Measurements from ENCODE around the gene USP24. TPM values are rescaled to one million over a fixed set of nuclear protein-coding genes. Genes with fewer than 3 reads are reported as not detected.

Gene USP24
- total RNA-seq, 1 experiment from 2014 or later = 35.3 TPM

DNA sequence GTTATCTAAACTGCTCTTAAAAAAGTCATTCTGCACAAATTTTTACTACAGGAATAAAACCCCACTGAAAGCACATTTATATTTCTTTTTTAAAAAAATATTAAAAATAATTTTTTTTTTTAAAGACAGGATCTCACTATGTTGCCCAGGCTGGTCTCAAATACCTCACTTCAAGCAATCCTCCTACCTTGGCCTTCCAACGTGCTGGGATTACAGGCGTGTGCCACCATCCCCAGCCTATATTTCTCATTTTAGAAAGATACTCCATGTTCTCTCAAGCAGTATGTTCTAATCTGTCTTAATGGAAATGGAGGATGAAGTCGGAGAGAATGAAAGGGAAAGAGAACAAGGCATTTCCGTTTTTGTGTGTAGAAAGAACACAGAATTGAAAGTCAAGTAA lies 17.1 kb downstream of the USP24 start:
- no peaks in the 10 kb centered on the region; the same call in 1 of the 2 replicates for H3K4me1 ChIP-seq (ENCODE audit: insufficient read depth, low read length)
- TF ChIP-seq, protein P1, sequence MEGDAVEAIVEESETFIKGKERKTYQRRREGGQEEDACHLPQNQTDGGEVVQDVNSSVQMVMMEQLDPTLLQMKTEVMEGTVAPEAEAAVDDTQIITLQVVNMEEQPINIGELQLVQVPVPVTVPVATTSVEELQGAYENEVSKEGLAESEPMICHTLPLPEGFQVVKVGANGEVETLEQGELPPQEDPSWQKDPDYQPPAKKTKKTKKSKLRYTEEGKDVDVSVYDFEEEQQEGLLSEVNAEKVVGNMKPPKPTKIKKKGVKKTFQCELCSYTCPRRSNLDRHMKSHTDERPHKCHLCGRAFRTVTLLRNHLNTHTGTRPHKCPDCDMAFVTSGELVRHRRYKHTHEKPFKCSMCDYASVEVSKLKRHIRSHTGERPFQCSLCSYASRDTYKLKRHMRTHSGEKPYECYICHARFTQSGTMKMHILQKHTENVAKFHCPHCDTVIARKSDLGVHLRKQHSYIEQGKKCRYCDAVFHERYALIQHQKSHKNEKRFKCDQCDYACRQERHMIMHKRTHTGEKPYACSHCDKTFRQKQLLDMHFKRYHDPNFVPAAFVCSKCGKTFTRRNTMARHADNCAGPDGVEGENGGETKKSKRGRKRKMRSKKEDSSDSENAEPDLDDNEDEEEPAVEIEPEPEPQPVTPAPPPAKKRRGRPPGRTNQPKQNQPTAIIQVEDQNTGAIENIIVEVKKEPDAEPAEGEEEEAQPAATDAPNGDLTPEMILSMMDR (conservative IDR thresholded peaks at IDR 0.05) = no peak
- no peak overlapping the region for H4K5ac ChIP-seq (ENCODE audit: insufficient read length, low read depth, low read length)
- H4K20me1 ChIP-seq (ENCODE audit: control insufficient read depth, insufficient read depth, insufficient read length) = no peaks in the 10 kb centered on the region
- Mint-ChIP-seq H3K9me3 (peaks cover 5 to 8% of the 10 kb centered on the region in 2 experiments; a peak in 4 of 5 replicates), H3K27me3 (ENCODE audit: low read depth) (no peaks in the 10 kb centered on the region), H3K36me3 (ENCODE audit: insufficient read depth in 1 of 3, low read depth in 3 of 3) (peaks cover 12 to 24% (median 17%) of the 10 kb centered on the region in 3 experiments), H3K4me1 (peaks cover 19 to 20% of the 10 kb centered on the region in 2 experiments), H3K27ac (no peak overlapping the region), H3K4me3 (no peak overlapping the region)
- H3K9ac ChIP-seq (ENCODE audit: extremely low read depth, insufficient read length, low read length) = no peak overlapping the region
- H3K79me1 ChIP-seq (ENCODE audit: insufficient read depth, low read depth, low read length, poor library complexity, severe bottlenecking) = peaks cover 2% of the 10 kb centered on the region
- H3K56ac ChIP-seq (ENCODE audit: insufficient read length, low read depth, low read length) = no peak overlapping the region
- H4K8ac ChIP-seq (replicated peaks; ENCODE audit: insufficient read length, low read depth, low read length) = no peak overlapping the region
- no peak overlapping the region for H2BK20ac ChIP-seq (ENCODE audit: low read depth, low read length, poor library complexity, severe bottlenecking)
- H3K18ac ChIP-seq (ENCODE audit: insufficient read length, low read depth, low read length) = no peak overlapping the region
- H4K91ac ChIP-seq (ENCODE audit: insufficient read length, low read depth, low read length) = no peak overlapping the region
- H2BK15ac ChIP-seq (ENCODE audit: low read depth, low read length) = no peak overlapping the region
- no peak overlapping the region for H3K14ac ChIP-seq (ENCODE audit: insufficient read depth, low read length)
- no peaks in the 10 kb centered on the region for H3K9me3 ChIP-seq (ENCODE audit: control insufficient read depth, low read depth, low read length)
- WGBS (ENCODE audit: extremely low coverage, insufficient read length, low lambda C conversion rate) = no CpG with 5 or more reads among the region's 4 CpGs
- no peaks in the 10 kb centered on the region; the same call in 1 of the 2 replicates for H3K79me2 ChIP-seq (ENCODE audit: insufficient read depth, low read length)
- H2AFZ ChIP-seq (ENCODE audit: low read length) = no peak overlapping the region
- H2BK5ac ChIP-seq (ENCODE audit: insufficient read length, low read length) = no peak overlapping the region
- no peak for DNase-seq
- H2AK5ac ChIP-seq (ENCODE audit: insufficient read length, low read length) = no peak overlapping the region
- no peak overlapping the region for H3K23ac ChIP-seq (ENCODE audit: insufficient read length, low read depth, low read length)
- no peak overlapping the region for H2BK12ac ChIP-seq (ENCODE audit: insufficient read length, low read depth, low read length)
- no peak overlapping the region for H3K4ac ChIP-seq (ENCODE audit: low read depth, low read length)
- H2BK120ac ChIP-seq (ENCODE audit: low read depth, low read length, poor library complexity, severe bottlenecking) = no peak overlapping the region
- H3K23me2 ChIP-seq (ENCODE audit: insufficient read length, low read depth, low read length, poor library complexity, severe bottlenecking) = no peaks in the 10 kb centered on the region
- H3T11ph ChIP-seq (ENCODE audit: low read length) = no peak overlapping the region
- no peaks in the 10 kb centered on the region for H3K27me3 ChIP-seq (ENCODE audit: insufficient read depth, low read length)
- no peak overlapping the region for H3K27ac ChIP-seq (ENCODE audit: insufficient read length, low read depth, low read length)
- H3K4me2 ChIP-seq (ENCODE audit: insufficient read depth, insufficient read length, low read length) = no peak overlapping the region

Data from H9 (cell line).